ENCODE results near the gene TMC2.

The TMC2 gene

GRCh38 chr20:2527762-2528161 lies 8.6 kb upstream of the TMC2 start:
- no peak for DNase-seq

- no peak for DNase-seq
These were observed 7.6 kb upstream of the TMC2 start for GRCh38 chr20:2528671-2529271.

- DNase-seq, result no peak
These were observed 3.3 kb upstream of the TMC2 start for GRCh38 chr20:2533118-2533517.

- DNase-seq, result no peak
These were observed 438 bp upstream of the TMC2 start for GRCh38 chr20:2535711-2536559.

GRCh38 chr20:2537101-2537500 lies 728 bp downstream of the TMC2 start:
- no peak for DNase-seq

GRCh38 chr20:2538356-2538755 lies 2.0 kb downstream of the TMC2 start:
- no peak for DNase-seq

GRCh38 chr20:2538931-2539720 lies 2.8 kb downstream of the TMC2 start:
- DNase-seq, result no peak

- DNase-seq, result no peak
These were observed 5.6 kb downstream of the TMC2 start for GRCh38 chr20:2541940-2542339.

GRCh38 chr20:2542361-2542760 lies 6.0 kb downstream of the TMC2 start:
- no peak for DNase-seq

GRCh38 chr20:2544211-2544610 lies 7.8 kb downstream of the TMC2 start:
- DNase-seq, result no peak

- no peak for DNase-seq
These were observed 9.2 kb downstream of the TMC2 start for GRCh38 chr20:2545594-2545993.

GRCh38 chr20:2557873-2558580 lies 21.7 kb downstream of the TMC2 start:
- no peak for DNase-seq

- DNase-seq, result no peak
These were observed 22.4 kb downstream of the TMC2 start for GRCh38 chr20:2558581-2559278.

GRCh38 chr20:2559279-2559626 lies 22.9 kb downstream of the TMC2 start:
- no peak for DNase-seq

- DNase-seq, result no peak
These were observed 23.3 kb downstream of the TMC2 start for GRCh38 chr20:2559651-2560050.

GRCh38 chr20:2563116-2563515 lies 26.7 kb downstream of the TMC2 start:
- no peak for DNase-seq

- DNase-seq, result no peak
These were observed 28.0 kb downstream of the TMC2 start for GRCh38 chr20:2564406-2564805.

GRCh38 chr20:2575682-2576081 lies 39.3 kb downstream of the TMC2 start:
- DNase-seq, result no peak

- DNase-seq, result no peak
These were observed 39.9 kb downstream of the TMC2 start for GRCh38 chr20:2576317-2576727.

GRCh38 chr20:2578475-2579192 lies 42.3 kb downstream of the TMC2 start:
- no peak for DNase-seq

- DNase-seq, result no peak
These were observed 49.4 kb downstream of the TMC2 start for GRCh38 chr20:2585811-2586210.

- no peak for DNase-seq
These were observed 57.4 kb downstream of the TMC2 start for GRCh38 chr20:2593756-2594155.
